Caco-2 (cell line): Measurements from ENCODE around the gene G2E3. TPM values are rescaled to one million over a fixed set of nuclear protein-coding genes. Genes with fewer than 3 reads are reported as not detected.

Source experiments
- BruUV-seq: library from RNA; stranded (reverse); fragments of 400-500 nt; replicated peaks from 2 replicates; lab custom pipeline; 2021; lab: Mats Ljungman, UMichigan
- CTCF ChIA-PET: fragments of 300-600 bp; sonication (Branson Sonifier 250); formaldehyde crosslinking; loops from one replicate; lab custom pipeline; 2022; ENCODE audit warnings: antibody characterized with exemption; lab: Charles Lee
- POLR2A ChIA-PET: fragments of 300-600 bp; sonication (Branson Sonifier 250); formaldehyde crosslinking; loops from one replicate; lab custom pipeline; 2022; ENCODE audit warnings: antibody characterized with exemption; lab: Charles Lee
- DNase-seq, 2 experiments: peaks; one replicate each; pipeline versions ENCODE4 v3.0.0 to v3.0.0-alpha.2; 2020 to 2022
- H3K27me3 ChIP-seq: replicated peaks from 2 replicates; pipeline ENCODE4 v1.6.0; 2011; ENCODE audit warnings: low read length; ENCODE audit not compliant: control insufficient read depth, insufficient read depth
- H3K36me3 ChIP-seq: 2 replicates; pipeline ENCODE4 v1.5.1; 2011; ENCODE audit warnings: low read length; ENCODE audit not compliant: control insufficient read depth, insufficient read depth
- H3K4me1 ChIP-seq: fragments of 250-450 bp; sonication (Bioruptor Pico); 2 replicates; pipeline ENCODE4 v1.5.1; 2020; ENCODE audit warnings: mild to moderate bottlenecking
- H3K4me3 ChIP-seq: 2 replicates; pipeline ENCODE4 v1.5.1; 2011; ENCODE audit warnings: low read depth, mild to moderate bottlenecking, control low read depth, low read length
- H3K9me3 ChIP-seq: fragments of 250-450 bp; sonication (Bioruptor Pico); 2 replicates; pipeline ENCODE4 v1.5.1; 2020; ENCODE audit warnings: mild to moderate bottlenecking, moderate library complexity
- H3K27ac Mint-ChIP-seq: one replicate; pipeline ENCODE4 v1.8.0; 2022; ENCODE audit warnings: mixed read lengths; ENCODE audit not compliant: unreplicated experiment
- H3K27me3 Mint-ChIP-seq: one replicate; pipeline ENCODE4 v1.8.0; 2022; ENCODE audit warnings: mixed read lengths; ENCODE audit not compliant: insufficient read depth, unreplicated experiment
- H3K36me3 Mint-ChIP-seq: one replicate; pipeline ENCODE4 v1.8.0; 2022; ENCODE audit warnings: mild to moderate bottlenecking, mixed read lengths; ENCODE audit not compliant: insufficient read depth, unreplicated experiment
- H3K4me1 Mint-ChIP-seq: one replicate; pipeline ENCODE4 v1.8.0; 2022; ENCODE audit warnings: low read depth, mixed read lengths; ENCODE audit not compliant: unreplicated experiment
- H3K4me3 Mint-ChIP-seq: one replicate; pipeline ENCODE4 v1.8.0; 2022; ENCODE audit warnings: mild to moderate bottlenecking, moderate library complexity, mixed read lengths; ENCODE audit not compliant: unreplicated experiment
- H3K9me3 Mint-ChIP-seq: one replicate; pipeline ENCODE4 v1.8.0; 2022; ENCODE audit warnings: mixed read lengths; ENCODE audit not compliant: unreplicated experiment
- CTCF ChIP-seq, 2 experiments: fragments of 200-600 bp in 1 of 2; IDR thresholded peaks; 1 replicate in 1 of 2; 2 replicates in 1 of 2; pipeline versions ENCODE4 v1.5.1 to v1.8.0; 2011 to 2022; ENCODE audit warnings: antibody characterized with exemption in 1 of 2, control low read depth in 1 of 2, inconsistent platforms in 1 of 2, low read depth in 1 of 2, low read length in 1 of 2, mild to moderate bottlenecking in 1 of 2, moderate library complexity in 1 of 2; ENCODE audit not compliant: insufficient read depth in 1 of 2, severe bottlenecking in 1 of 2, unreplicated experiment in 1 of 2
- intact Hi-C: fragments of 100-400 bp; cut with micrococcal nuclease; formaldehyde crosslinking; loops from one replicate; pipeline ENCODE4 v1.10.0; 2022; ENCODE audit not compliant: unreplicated experiment
- total RNA-seq: library from RNA; stranded (reverse); gene quantifications from 2 replicates; pipeline ENCODE4 v1.2.3, GENCODE V29; 2022

Gene G2E3
- total RNA-seq, 1 experiment from 2014 or later = 25.1 TPM

GRCh38 chr14:30607156-30607780 is 48.3 kb downstream of the G2E3 start:
- no peaks in the 10 kb centered on the region for H3K9me3 Mint-ChIP-seq
- ChIA-PET CTCF (no interaction called here), POLR2A (no interaction called here)
- DNase-seq = no peak
- no peak for TF ChIP-seq CTCF (IDR thresholded peaks at IDR 0.05; ENCODE audit: insufficient read depth in 1 of 2, low read depth in 1 of 2, low read length in 1 of 2, severe bottlenecking in 1 of 2, unreplicated experiment in 1 of 2)
- peaks cover 17% of the 10 kb centered on the region for H3K36me3 Mint-ChIP-seq
- no peaks in the 10 kb centered on the region for H3K4me1 ChIP-seq
- no peak overlapping the region for H3K27ac Mint-ChIP-seq
- H3K27me3 ChIP-seq = no peaks in the 10 kb centered on the region
- BruUV-seq = no TSS peak
- no peaks in the 10 kb centered on the region for H3K9me3 ChIP-seq
- peaks cover 9% of the 10 kb centered on the region for H3K4me1 Mint-ChIP-seq
- no peak overlapping the region for H3K4me3 ChIP-seq
- H3K36me3 ChIP-seq = peaks cover 1% of the 10 kb centered on the region; the same call in 1 of the 2 replicates
- intact Hi-C loops = no loop called here
- no peaks in the 10 kb centered on the region for H3K27me3 Mint-ChIP-seq
- H3K4me3 Mint-ChIP-seq = no peak overlapping the region

- Histone ChIP-seq H3K36me3 (no peaks in the 10 kb centered on the region), H3K4me3 (no peak overlapping the region), H3K27me3 (no peaks in the 10 kb centered on the region), H3K4me1 (no peaks in the 10 kb centered on the region), H3K9me3 (no peaks in the 10 kb centered on the region)
- intact Hi-C loops = no loop called here
- H3K4me1 Mint-ChIP-seq = peaks cover 9% of the 10 kb centered on the region
- DNase-seq = no peak
- H3K27ac Mint-ChIP-seq = peak overlapping the region; percentile 20
- H3K9me3 Mint-ChIP-seq = no peaks in the 10 kb centered on the region
- H3K27me3 Mint-ChIP-seq = no peaks in the 10 kb centered on the region
- CTCF ChIA-PET = no interaction called here
- POLR2A ChIA-PET = interaction anchor here (0.6 kb wide), 1 partner anchor 933 kb away, joined by 3 read pairs; no protein-coding TSS in a partner anchor
- BruUV-seq = no TSS peak
- TF ChIP-seq CTCF (IDR thresholded peaks at IDR 0.05; ENCODE audit: insufficient read depth in 1 of 2, low read depth in 1 of 2, low read length in 1 of 2, severe bottlenecking in 1 of 2, unreplicated experiment in 1 of 2) = no peak
- H3K36me3 Mint-ChIP-seq = peaks cover 15% of the 10 kb centered on the region
- H3K4me3 Mint-ChIP-seq = no peak overlapping the region
These were observed 49.6 kb downstream of the G2E3 start for GRCh38 chr14:30608533-30609006.

- POLR2A ChIA-PET = no interaction called here
- DNase-seq = peak in 1 of 2 experiments; percentile 8
- H3K4me1 Mint-ChIP-seq = peaks cover 9% of the 10 kb centered on the region
These were observed 51.9 kb downstream of the G2E3 start for GRCh38 chr14:30610787-30611343.

More at GRCh38 chr14:30610787-30611343, 51.9 kb downstream of the G2E3 start:
- Histone ChIP-seq H3K4me1 (no peaks in the 10 kb centered on the region), H3K9me3 (no peaks in the 10 kb centered on the region), H3K36me3 (no peaks in the 10 kb centered on the region; the same call in 1 of the 2 replicates), H3K27me3 (no peaks in the 10 kb centered on the region), H3K4me3 (no peak overlapping the region)
- no TSS peak for BruUV-seq
- CTCF ChIA-PET = interaction anchor here (0.6 kb wide), 2 partner anchors 67 to 327 kb away, joined by 3 read pairs; no protein-coding TSS in a partner anchor
- H3K4me3 Mint-ChIP-seq = no peak overlapping the region
- H3K9me3 Mint-ChIP-seq = no peaks in the 10 kb centered on the region
- TF ChIP-seq CTCF (IDR thresholded peaks at IDR 0.05; ENCODE audit: insufficient read depth in 1 of 2, low read depth in 1 of 2, low read length in 1 of 2, severe bottlenecking in 1 of 2, unreplicated experiment in 1 of 2) = no peak
- no peaks in the 10 kb centered on the region for H3K27me3 Mint-ChIP-seq
- peaks cover 15% of the 10 kb centered on the region for H3K36me3 Mint-ChIP-seq
- H3K27ac Mint-ChIP-seq = no peak overlapping the region
- intact Hi-C loops = no loop called here
